Right lobe of liver (tissue), 6 donors: Measurements from ENCODE around the gene MSL1. TPM values are rescaled to one million over a fixed set of nuclear protein-coding genes. Genes with fewer than 3 reads are reported as not detected.
A peak's percentile ranks its signal among the peaks of the same experiment; 100 is the strongest.

Source experiments
- ATAC-seq, 4 donors: fragments of 200-7000 bp; cut with Tn5 transposase; one replicate each; pipeline ENCODE4 v1.9.1; 2020; ENCODE audit warnings: mild to moderate bottlenecking in 4 of 4, moderate library complexity in 4 of 4
- DNase-seq, 3 donors: peaks; one replicate each; pipeline ENCODE4 v3.0.0-alpha.2; 2020
- H3K27ac ChIP-seq, 3 donors: fragments of 200-600 bp; one replicate each; pipeline ENCODE4 v1.8.0; 2022
- H3K27me3 ChIP-seq, 2 donors: fragments of 200-600 bp; one replicate each; pipeline ENCODE4 v1.8.0; 2022
- H3K36me3 ChIP-seq, 4 donors: fragments of 200-600 bp; sonication (generic) in 1 of 4; one replicate each; pipeline versions ENCODE4 v1.5.1 to v1.8.0; 2017 to 2022; ENCODE audit warnings: control low read depth in 1 of 4
- H3K4me1 ChIP-seq, 4 donors: fragments of 200-600 bp; sonication (generic) in 1 of 4; one replicate each; pipeline versions ENCODE4 v1.5.1 to v1.8.0; 2017 to 2022; ENCODE audit warnings: control low read depth in 1 of 4
- H3K4me3 ChIP-seq, 3 donors: fragments of 200-600 bp; one replicate each; pipeline ENCODE4 v1.8.0; 2022
- H3K9me3 ChIP-seq, 4 donors: fragments of 200-600 bp; sonication (generic) in 1 of 4; one replicate each; pipeline versions ENCODE4 v1.5.1 to v1.8.0; 2017 to 2022; ENCODE audit warnings: control low read depth in 1 of 4
- POLR2A ChIP-seq: fragments of 450-650 bp; IDR thresholded peaks from one replicate; pipeline ENCODE4 v1.6.1; 2017; ENCODE audit warnings: antibody characterized with exemption, mild to moderate bottlenecking
- WGBS: methylation state at CpG from one replicate; pipeline ENCODE4 v1.1.6; 2018; ENCODE audit warnings: low coverage, low lambda C conversion rate; ENCODE audit not compliant: insufficient coverage; ENCODE audit errors: missing lambda C conversion rate; 5-methylcytosine and 5-hydroxymethylcytosine counted together
- intact Hi-C, 2 donors: fragments of 100-400 bp; cut with DNase I; formaldehyde crosslinking; loops; one replicate each; pipeline versions ENCODE4 v1.11.2 to v1.14.1; 2022
- microRNA-seq, 2 donors: library from miRNA; unstranded; fragments of <30 nt; microRNA quantifications; one replicate each; pipeline ENCODE4, GENCODE V29; 2019 to 2020
- total RNA-seq, 6 experiments: library from RNA; depleted of rRNA in 2 of 6; stranded (reverse); fragments of >200 nt in 2 of 6; fragmentation: NEBNext Ultra II Directional in 3 of 6; extraction: Animal tissue kit (Norgen Biotek cat#: 25700) in 3 of 6; gene quantifications; one replicate each; pipeline versions ENCODE4 v1.1.0 to v1.2.4, GENCODE V29; 2016 to 2023
- TF ChIP-seq, protein P1 (sequence below), 4 donors: fragments of 200-600 bp in 3 of 4; fragments of 450-650 bp in 1 of 4; IDR thresholded peaks; one replicate each; pipeline versions ENCODE4 v1.5.1 to v1.8.0; 2016 to 2022; ENCODE audit warnings: antibody characterized with exemption in 4 of 4, mild to moderate bottlenecking in 2 of 4
- donor health status: DM: no; HTN: yes; CAD: no.
- donor health status: DM: no; HTN: no; CAD: no.
- donor health status: DM: no; HTN: no; CAD: no.
- donor health status: DM: no; HTN: yes; CAD: no.
- donor health status: DM: no; HTN: yes; CAD: no.

The MSL1 gene
- total RNA-seq, 6 experiments from 2014 or later = 31.1 to 43.8 (median 36.0) TPM

DNA sequence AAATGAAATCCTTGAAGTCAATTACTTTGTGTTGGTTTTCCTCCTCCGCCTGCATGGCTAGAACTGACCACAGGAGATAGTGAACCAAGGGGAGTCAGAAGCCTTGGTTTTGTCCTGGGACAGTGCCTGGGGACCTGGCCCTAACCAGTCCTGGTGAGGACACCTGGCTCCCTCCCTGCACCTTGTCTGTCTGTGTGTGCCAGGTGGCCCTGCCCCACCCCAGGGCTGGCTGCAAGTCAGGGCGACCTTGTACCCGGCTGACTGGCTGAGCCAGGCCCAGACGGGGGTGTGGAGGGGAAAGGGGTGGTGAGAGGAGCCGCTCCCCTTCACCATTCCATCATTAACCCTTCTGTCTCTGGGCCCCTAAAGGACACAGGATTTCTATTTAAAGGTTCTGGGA lies 58.9 kb downstream of the MSL1 start:
- DNase-seq = peak; percentile 52 to 92 (median 86)

DNA sequence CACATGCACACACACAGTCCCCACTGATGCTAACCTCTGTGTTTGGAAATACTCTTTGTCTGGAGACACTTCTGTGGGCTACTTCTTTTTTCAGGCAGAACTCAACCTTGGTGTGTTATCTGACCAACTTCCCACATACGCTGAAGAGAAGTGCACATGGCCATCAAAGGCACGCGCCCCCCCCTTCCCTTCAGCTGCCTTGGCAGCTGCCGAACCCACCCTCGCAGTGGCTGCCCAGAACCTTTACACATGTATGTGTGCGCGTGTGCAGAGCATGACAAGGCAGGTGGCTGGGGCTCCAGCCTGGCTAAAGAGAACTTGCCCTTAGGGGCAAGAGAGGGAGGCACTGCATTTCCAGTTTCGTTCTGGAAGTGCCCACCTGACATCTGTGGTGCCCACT lies 59.4 kb downstream of the MSL1 start:
- WGBS = 65% methylated on average over 6 of the region's 8 CpGs
- Histone ChIP-seq H3K9me3 (no peaks in the 10 kb centered on the region), H3K27ac (no peak overlapping the region), H3K27me3 (no peaks in the 10 kb centered on the region), H3K4me1 (peaks cover 0 to 41% (median 14%) of the 10 kb centered on the region in 4 donors), H3K36me3 (no peaks in the 10 kb centered on the region), H3K4me3 (no peak overlapping the region)
- DNase-seq (no peak), ATAC-seq (no peak)
- intact Hi-C loops = no loop called here
- TF ChIP-seq, protein P1, sequence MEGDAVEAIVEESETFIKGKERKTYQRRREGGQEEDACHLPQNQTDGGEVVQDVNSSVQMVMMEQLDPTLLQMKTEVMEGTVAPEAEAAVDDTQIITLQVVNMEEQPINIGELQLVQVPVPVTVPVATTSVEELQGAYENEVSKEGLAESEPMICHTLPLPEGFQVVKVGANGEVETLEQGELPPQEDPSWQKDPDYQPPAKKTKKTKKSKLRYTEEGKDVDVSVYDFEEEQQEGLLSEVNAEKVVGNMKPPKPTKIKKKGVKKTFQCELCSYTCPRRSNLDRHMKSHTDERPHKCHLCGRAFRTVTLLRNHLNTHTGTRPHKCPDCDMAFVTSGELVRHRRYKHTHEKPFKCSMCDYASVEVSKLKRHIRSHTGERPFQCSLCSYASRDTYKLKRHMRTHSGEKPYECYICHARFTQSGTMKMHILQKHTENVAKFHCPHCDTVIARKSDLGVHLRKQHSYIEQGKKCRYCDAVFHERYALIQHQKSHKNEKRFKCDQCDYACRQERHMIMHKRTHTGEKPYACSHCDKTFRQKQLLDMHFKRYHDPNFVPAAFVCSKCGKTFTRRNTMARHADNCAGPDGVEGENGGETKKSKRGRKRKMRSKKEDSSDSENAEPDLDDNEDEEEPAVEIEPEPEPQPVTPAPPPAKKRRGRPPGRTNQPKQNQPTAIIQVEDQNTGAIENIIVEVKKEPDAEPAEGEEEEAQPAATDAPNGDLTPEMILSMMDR (IDR thresholded peaks at IDR 0.05) = no peak
- TF ChIP-seq POLR2A = no peak

More for the DNA sequence above, 58.9 kb downstream of the MSL1 start:
- Histone ChIP-seq H3K36me3 (no peaks in the 10 kb centered on the region), H3K27ac (peak overlapping the region in 1 of 3 donors; percentile 15), H3K4me3 (no peak overlapping the region), H3K9me3 (no peaks in the 10 kb centered on the region), H3K27me3 (no peaks in the 10 kb centered on the region), H3K4me1 (peaks cover 0 to 39% (median 12%) of the 10 kb centered on the region in 4 donors)
- intact Hi-C loops = no loop called here
- ATAC-seq = peak; percentile 43 to 74 (median 62)
- WGBS = 57% methylated on average over 1 of the region's 5 CpGs
- TF ChIP-seq POLR2A = no peak
- TF ChIP-seq, protein P1 (IDR thresholded peaks at IDR 0.05) = no peak

DNA sequence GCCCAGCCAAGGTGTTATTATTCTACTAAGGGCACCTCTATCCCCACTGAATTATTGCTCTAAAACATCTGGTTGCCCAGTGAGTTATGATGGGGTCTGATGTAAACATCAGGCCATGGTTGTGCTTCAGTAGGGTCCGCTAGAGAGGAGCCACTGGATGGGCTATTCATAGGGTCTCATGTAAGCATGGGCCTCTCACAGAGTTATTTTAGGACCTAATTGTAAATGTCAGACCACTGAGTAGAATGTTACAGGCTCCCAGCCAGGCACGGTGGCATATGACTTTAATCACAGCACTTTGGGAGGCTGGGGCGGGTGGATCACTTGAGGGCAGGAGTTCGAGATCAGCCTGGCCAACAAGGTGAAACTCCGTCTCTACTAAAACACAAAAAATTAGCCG lies 60.8 kb downstream of the MSL1 start:
- Histone ChIP-seq H3K27ac (no peak overlapping the region), H3K27me3 (no peaks in the 10 kb centered on the region), H3K4me1 (peaks cover 0 to 33% (median 14%) of the 10 kb centered on the region in 4 donors), H3K9me3 (no peaks in the 10 kb centered on the region), H3K4me3 (no peak overlapping the region), H3K36me3 (no peaks in the 10 kb centered on the region)
- TF ChIP-seq POLR2A = no peak
- TF ChIP-seq, protein P1 (IDR thresholded peaks at IDR 0.05) = no peak
- 82% methylated on average over 4 of the region's 6 CpGs for WGBS
- intact Hi-C loops = no loop called here
- ATAC-seq = no peak
- no peak for DNase-seq

Small RNA genes within 50 kb of the gene (microRNA-seq; reads per million reads assigned to microRNA genes)
- 2.0 to 2.6 reads per million in 2 donors for gene MIR6866

Other genes with a start within 250 kb of the MSL1 start
- 10 to 100 TPM in 3 of 6 experiments, 1 to 10 TPM in 3; 4.7 to 40.8 (median 18.8) TPM for gene GSDMB, start 203.3 kb upstream of the MSL1 start, total RNA-seq
- gene ORMDL3, start 194.4 kb upstream of the MSL1 start, total RNA-seq = 100 to 1,000 TPM; 105 to 174 (median 128) TPM
- not detected for gene LRRC3C, start 194.2 kb upstream of the MSL1 start, total RNA-seq
- gene GSDMA, start 159.0 kb upstream of the MSL1 start, total RNA-seq = under 1 TPM in 2 of 6 experiments, not detected in 4; 0.42 to 0.99 TPM
- 10 to 100 TPM; 58.3 to 85.3 (median 67.4) TPM for gene PSMD3, start 141.2 kb upstream of the MSL1 start, total RNA-seq
- under 1 TPM in 1 of 6 experiments, not detected in 5; 0.31 TPM for gene CSF3, start 106.5 kb upstream of the MSL1 start, total RNA-seq
- gene MED24, start 67.6 kb upstream of the MSL1 start, total RNA-seq = 10 to 100 TPM; 29.0 to 38.2 (median 35.9) TPM
- gene THRA, start 59.0 kb upstream of the MSL1 start, total RNA-seq = 1 to 10 TPM; 3.7 to 9.4 (median 7.7) TPM
- 10 to 100 TPM in 4 of 6 experiments, 1 to 10 TPM in 2; 6.9 to 29.8 (median 16.0) TPM for gene NR1D1, start 21.4 kb upstream of the MSL1 start, total RNA-seq
- gene CASC3, start 18.6 kb downstream of the MSL1 start, total RNA-seq = 10 to 100 TPM; 19.6 to 31.5 (median 25.9) TPM
- gene RAPGEFL1, start 55.5 kb downstream of the MSL1 start, total RNA-seq = 10 to 100 TPM in 1 of 6 experiments, 1 to 10 TPM in 5; 1.4 to 16.5 (median 4.4) TPM
- 10 to 100 TPM in 2 of 6 experiments, 1 to 10 TPM in 4; 7.0 to 12.1 (median 9.0) TPM for gene WIPF2, start 97.3 kb downstream of the MSL1 start, total RNA-seq
- 1 to 10 TPM in 5 of 6 experiments, under 1 TPM in 1; 0.42 to 9.1 (median 3.1) TPM for gene CDC6, start 165.9 kb downstream of the MSL1 start, total RNA-seq
- gene RARA, start 187.2 kb downstream of the MSL1 start, total RNA-seq = 10 to 100 TPM; 17.7 to 41.9 (median 22.9) TPM
- gene GJD3, start 242.8 kb downstream of the MSL1 start, total RNA-seq = under 1 TPM in 5 of 6 experiments, not detected in 1; 0.22 to 0.78 (median 0.37) TPM